Nephron (organoid): ENCODE results near the gene TSPAN5.

Source experiments
- H3K27ac Mint-ChIP-seq, 3 experiments: 2 replicates each; pipeline ENCODE4 v1.8.0; 2020; ENCODE audit warnings: mixed read lengths in 3 of 3, mild to moderate bottlenecking in 2 of 3, moderate library complexity in 1 of 3
- H3K27me3 Mint-ChIP-seq: 2 replicates; pipeline ENCODE4 v1.8.0; 2021; ENCODE audit warnings: low read depth, mild to moderate bottlenecking, moderate library complexity, mixed read lengths
- H3K36me3 Mint-ChIP-seq: 2 replicates; pipeline ENCODE4 v1.8.0; 2020; ENCODE audit warnings: low read depth, mixed read lengths
- H3K4me1 Mint-ChIP-seq: 2 replicates; pipeline ENCODE4 v1.8.0; 2020; ENCODE audit warnings: mixed read lengths
- H3K4me3 Mint-ChIP-seq, 3 experiments: 2 replicates each; pipeline ENCODE4 v1.8.0; 2020; ENCODE audit warnings: mild to moderate bottlenecking in 3 of 3, mixed read lengths in 3 of 3, moderate library complexity in 2 of 3
- H3K9me3 Mint-ChIP-seq: 2 replicates; pipeline ENCODE4 v1.8.0; 2020; ENCODE audit warnings: mixed read lengths
- TF ChIP-seq, protein P1 (sequence below), 3 experiments: fragments of 200-600 bp; sonication (generic); IDR thresholded peaks; one replicate each; pipeline ENCODE4 v1.5.0; 2021; ENCODE audit warnings: antibody characterized with exemption in 3 of 3; ENCODE audit not compliant: unreplicated experiment in 3 of 3

TSPAN5 gene

DNA sequence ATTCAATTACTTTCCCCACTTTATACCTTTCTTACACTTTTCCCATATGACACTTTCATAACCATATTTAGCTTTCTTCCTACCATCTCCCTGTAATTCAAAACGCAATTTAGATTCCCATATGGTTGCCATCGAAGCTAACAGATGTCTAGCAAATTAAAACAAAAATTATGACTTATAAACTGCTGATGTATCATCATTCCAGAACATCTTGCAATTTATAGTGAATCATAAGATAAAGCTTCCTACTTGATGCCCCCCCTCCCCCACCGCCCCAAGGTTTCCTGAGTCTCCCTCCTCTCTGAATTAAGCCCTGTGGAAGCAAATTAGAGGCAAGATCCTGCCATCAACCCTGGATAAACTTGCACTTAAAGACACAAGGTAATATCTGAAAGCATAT lies 5.4 kb downstream of the TSPAN5 start:
- TF ChIP-seq, protein P1, sequence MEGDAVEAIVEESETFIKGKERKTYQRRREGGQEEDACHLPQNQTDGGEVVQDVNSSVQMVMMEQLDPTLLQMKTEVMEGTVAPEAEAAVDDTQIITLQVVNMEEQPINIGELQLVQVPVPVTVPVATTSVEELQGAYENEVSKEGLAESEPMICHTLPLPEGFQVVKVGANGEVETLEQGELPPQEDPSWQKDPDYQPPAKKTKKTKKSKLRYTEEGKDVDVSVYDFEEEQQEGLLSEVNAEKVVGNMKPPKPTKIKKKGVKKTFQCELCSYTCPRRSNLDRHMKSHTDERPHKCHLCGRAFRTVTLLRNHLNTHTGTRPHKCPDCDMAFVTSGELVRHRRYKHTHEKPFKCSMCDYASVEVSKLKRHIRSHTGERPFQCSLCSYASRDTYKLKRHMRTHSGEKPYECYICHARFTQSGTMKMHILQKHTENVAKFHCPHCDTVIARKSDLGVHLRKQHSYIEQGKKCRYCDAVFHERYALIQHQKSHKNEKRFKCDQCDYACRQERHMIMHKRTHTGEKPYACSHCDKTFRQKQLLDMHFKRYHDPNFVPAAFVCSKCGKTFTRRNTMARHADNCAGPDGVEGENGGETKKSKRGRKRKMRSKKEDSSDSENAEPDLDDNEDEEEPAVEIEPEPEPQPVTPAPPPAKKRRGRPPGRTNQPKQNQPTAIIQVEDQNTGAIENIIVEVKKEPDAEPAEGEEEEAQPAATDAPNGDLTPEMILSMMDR (IDR thresholded peaks at IDR 0.05; ENCODE audit: unreplicated experiment in 3 of 3), result no peak
- peaks cover 19% of the 10 kb centered on the region for H3K36me3 Mint-ChIP-seq
- peaks cover 18% of the 10 kb centered on the region for H3K9me3 Mint-ChIP-seq
- H3K4me3 Mint-ChIP-seq, result no peak overlapping the region
- peaks cover 49% of the 10 kb centered on the region for H3K4me1 Mint-ChIP-seq
- H3K27me3 Mint-ChIP-seq, result peaks cover 20% of the 10 kb centered on the region
- no peak overlapping the region for H3K27ac Mint-ChIP-seq

DNA sequence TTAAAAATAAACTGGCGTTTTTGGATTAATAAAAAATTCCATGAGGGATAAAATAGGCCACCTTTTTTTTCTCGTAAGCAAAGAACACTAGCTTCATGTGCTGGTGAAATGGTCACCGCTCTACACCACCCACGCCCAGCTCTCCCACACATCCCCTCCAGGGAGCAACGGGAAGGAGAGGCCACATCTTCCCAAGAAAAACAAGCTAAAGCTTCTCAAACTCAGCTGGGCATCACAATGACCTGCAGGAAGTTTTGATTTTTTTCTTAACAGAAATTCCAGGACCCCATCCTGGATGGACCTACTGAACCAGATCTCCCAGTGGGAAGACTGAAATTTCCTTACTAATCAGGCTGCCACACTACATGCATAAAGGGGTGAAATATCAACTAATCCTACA lies 9.8 kb downstream of the TSPAN5 start:
- H3K4me1 Mint-ChIP-seq, result peaks cover 24% of the 10 kb centered on the region
- H3K9me3 Mint-ChIP-seq, result peaks cover 18% of the 10 kb centered on the region
- peak overlapping the region; percentile 60 to 85 (median 74) for H3K27ac Mint-ChIP-seq
- H3K36me3 Mint-ChIP-seq, result peaks cover 19% of the 10 kb centered on the region
- TF ChIP-seq, protein P1 (IDR thresholded peaks at IDR 0.05; ENCODE audit: unreplicated experiment in 3 of 3), result no peak
- H3K27me3 Mint-ChIP-seq, result peaks cover 4% of the 10 kb centered on the region
- H3K4me3 Mint-ChIP-seq, result no peak overlapping the region

DNA sequence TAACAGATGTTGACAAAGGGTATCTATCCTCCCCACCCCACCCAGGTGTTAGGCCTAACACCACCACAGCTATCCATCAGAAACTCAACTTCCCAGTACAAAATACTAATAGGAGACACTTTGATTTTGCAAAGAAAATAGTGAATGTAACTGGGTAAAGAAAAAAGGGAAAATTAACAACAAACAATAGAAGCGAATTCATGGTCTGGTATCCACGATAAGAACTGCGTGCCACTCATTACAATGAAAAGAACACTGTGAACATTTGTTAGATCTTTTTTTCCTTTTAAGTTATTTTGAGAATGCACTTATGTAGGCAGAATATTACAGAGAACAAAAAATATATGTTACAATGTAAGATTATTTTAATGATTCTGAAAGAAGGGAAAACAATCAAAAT lies 12.0 kb downstream of the TSPAN5 start:
- Mint-ChIP-seq H3K36me3 (peaks cover 18% of the 10 kb centered on the region), H3K9me3 (peaks cover 13% of the 10 kb centered on the region), H3K27me3 (peaks cover 4% of the 10 kb centered on the region), H3K4me3 (no peak overlapping the region), H3K27ac (no peak overlapping the region), H3K4me1 (peaks cover 23% of the 10 kb centered on the region)
- TF ChIP-seq, protein P1 (IDR thresholded peaks at IDR 0.05; ENCODE audit: unreplicated experiment in 3 of 3), result no peak

- no peak overlapping the region for H3K4me3 Mint-ChIP-seq
- H3K4me1 Mint-ChIP-seq, result peaks cover 25% of the 10 kb centered on the region
- TF ChIP-seq, protein P1 (IDR thresholded peaks at IDR 0.05; ENCODE audit: unreplicated experiment in 3 of 3), result no peak
- no peak overlapping the region for H3K27ac Mint-ChIP-seq
- H3K27me3 Mint-ChIP-seq, result peaks cover 4% of the 10 kb centered on the region
- peaks cover 11% of the 10 kb centered on the region for H3K9me3 Mint-ChIP-seq
- peaks cover 11% of the 10 kb centered on the region for H3K36me3 Mint-ChIP-seq
Measured at GRCh38 chr4:98645527-98645926, 12.9 kb downstream of the TSPAN5 start.

DNA sequence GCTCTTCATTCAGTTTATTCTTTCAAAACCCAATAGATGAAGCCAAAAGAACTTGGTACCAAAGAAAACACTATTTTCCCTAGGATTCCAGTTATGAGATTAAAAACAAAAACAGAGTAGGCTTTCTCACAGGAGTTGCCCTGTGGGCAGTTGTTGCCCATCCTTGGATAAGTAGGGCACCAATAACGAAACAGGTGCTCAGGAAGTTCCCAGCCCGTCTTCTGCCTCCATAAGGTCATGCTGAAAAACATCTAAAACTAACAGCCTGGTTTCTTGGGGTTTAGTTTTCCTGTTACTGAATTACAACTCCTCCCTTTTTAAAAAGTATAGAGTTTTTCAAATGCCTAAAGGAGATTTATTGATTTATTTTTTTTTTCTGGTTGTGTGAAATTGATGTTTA lies 14.7 kb downstream of the TSPAN5 start:
- TF ChIP-seq, protein P1 (IDR thresholded peaks at IDR 0.05; ENCODE audit: unreplicated experiment in 3 of 3), result no peak
- no peaks in the 10 kb centered on the region for H3K36me3 Mint-ChIP-seq
- H3K9me3 Mint-ChIP-seq, result no peaks in the 10 kb centered on the region
- H3K4me3 Mint-ChIP-seq, result no peak overlapping the region
- peaks cover 28% of the 10 kb centered on the region for H3K4me1 Mint-ChIP-seq
- peak overlapping the region in 1 of 3 experiments; percentile 47 for H3K27ac Mint-ChIP-seq
- no peaks in the 10 kb centered on the region for H3K27me3 Mint-ChIP-seq

GRCh38 chr4:98642991-98643426 lies 15.4 kb downstream of the TSPAN5 start:
- Mint-ChIP-seq H3K9me3 (no peaks in the 10 kb centered on the region), H3K4me3 (no peak overlapping the region), H3K27ac (no peak overlapping the region), H3K36me3 (no peaks in the 10 kb centered on the region), H3K27me3 (no peaks in the 10 kb centered on the region), H3K4me1 (peaks cover 23% of the 10 kb centered on the region)
- TF ChIP-seq, protein P1 (IDR thresholded peaks at IDR 0.05; ENCODE audit: unreplicated experiment in 3 of 3), result no peak
